Activated B cell treated with CpG ODN at 0.5 μM for 24 hours (primary cell): Measurements from ENCODE around the gene UQCC2. TPM values are rescaled to one million over a fixed set of nuclear protein-coding genes. Genes with fewer than 3 reads are reported as not detected.

Experiments
- ATAC-seq: fragments of 200-7000 bp; cut with Tn5 transposase; one replicate; pipeline ENCODE4 v1.10.0; 2021; ENCODE audit warnings: low read depth, mild to moderate bottlenecking, moderate library complexity
- CTCF ChIA-PET: fragments of 350-600 bp; sonication (Branson Sonifier 250); formaldehyde crosslinking; loops from one replicate; lab custom pipeline; 2021; ENCODE audit warnings: antibody characterized with exemption; lab: Charles Lee
- POLR2A ChIA-PET: fragments of 350-600 bp; sonication (Branson Sonifier 250); formaldehyde crosslinking; loops from one replicate; lab custom pipeline; 2021; ENCODE audit warnings: antibody characterized with exemption; lab: Charles Lee
- DNase-seq: peaks from one replicate; pipeline ENCODE4 v3.0.0; 2022
- H3K27ac Mint-ChIP-seq: one replicate; pipeline ENCODE4 v1.8.0; 2020; ENCODE audit warnings: mixed read lengths
- H3K27me3 Mint-ChIP-seq: one replicate; pipeline ENCODE4 v1.8.0; 2021; ENCODE audit warnings: mixed read lengths
- H3K36me3 Mint-ChIP-seq: one replicate; pipeline ENCODE4 v1.8.0; 2021; ENCODE audit warnings: low read depth, mixed read lengths
- H3K4me1 Mint-ChIP-seq: one replicate; pipeline ENCODE4 v1.8.0; 2021; ENCODE audit warnings: mixed read lengths
- H3K4me3 Mint-ChIP-seq: one replicate; pipeline ENCODE4 v1.8.0; 2020; ENCODE audit warnings: mild to moderate bottlenecking, mixed read lengths
- H3K9me3 Mint-ChIP-seq: one replicate; pipeline ENCODE4 v1.8.0; 2020; ENCODE audit warnings: mixed read lengths
- intact Hi-C: fragments of 100-400 bp; cut with micrococcal nuclease; formaldehyde crosslinking; loops from one replicate; pipeline ENCODE4 v1.15.1; 2024
- total RNA-seq: library from RNA; stranded (reverse); gene quantifications from 2 replicates; pipeline ENCODE4 v1.2.3, GENCODE V29; 2022
- TF ChIP-seq, protein P1 (sequence below): fragments of 200-600 bp; IDR thresholded peaks from one replicate; pipeline ENCODE4 v1.8.0; 2022; ENCODE audit warnings: antibody characterized with exemption, mild to moderate bottlenecking

UQCC2 gene
- total RNA-seq, 1 donor from 2014 or later = 26.2 TPM

DNA sequence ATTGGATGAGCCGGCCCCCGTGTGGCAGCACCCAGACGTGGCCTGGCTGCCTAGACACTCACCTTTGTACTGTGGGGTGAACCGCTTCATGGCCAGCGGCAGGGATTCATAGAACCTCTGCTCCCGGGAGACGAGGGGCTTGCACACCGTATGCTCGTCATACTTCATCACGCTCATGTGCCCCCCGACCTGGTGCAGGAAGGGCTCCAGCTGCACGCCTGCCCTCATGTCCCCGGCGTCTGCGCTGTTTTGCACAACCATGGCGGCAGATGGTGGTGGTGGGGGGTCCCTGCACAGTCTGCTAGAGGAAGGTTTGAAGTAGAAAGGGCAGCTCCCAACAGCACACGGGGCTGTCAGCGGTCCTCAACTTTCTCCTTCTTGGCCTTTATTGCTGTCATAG lies 23.7 kb upstream of the UQCC2 start:
- CTCF ChIA-PET = no interaction called here
- Mint-ChIP-seq H3K36me3 (no peaks in the 10 kb centered on the region), H3K4me1 (no peaks in the 10 kb centered on the region), H3K9me3 (no peaks in the 10 kb centered on the region), H3K27ac (no peak overlapping the region), H3K4me3 (no peak overlapping the region), H3K27me3 (no peaks in the 10 kb centered on the region)
- DNase-seq = no peak
- POLR2A ChIA-PET = no interaction called here
- ATAC-seq = no peak
- intact Hi-C loops = no loop called here
- TF ChIP-seq, protein P1, sequence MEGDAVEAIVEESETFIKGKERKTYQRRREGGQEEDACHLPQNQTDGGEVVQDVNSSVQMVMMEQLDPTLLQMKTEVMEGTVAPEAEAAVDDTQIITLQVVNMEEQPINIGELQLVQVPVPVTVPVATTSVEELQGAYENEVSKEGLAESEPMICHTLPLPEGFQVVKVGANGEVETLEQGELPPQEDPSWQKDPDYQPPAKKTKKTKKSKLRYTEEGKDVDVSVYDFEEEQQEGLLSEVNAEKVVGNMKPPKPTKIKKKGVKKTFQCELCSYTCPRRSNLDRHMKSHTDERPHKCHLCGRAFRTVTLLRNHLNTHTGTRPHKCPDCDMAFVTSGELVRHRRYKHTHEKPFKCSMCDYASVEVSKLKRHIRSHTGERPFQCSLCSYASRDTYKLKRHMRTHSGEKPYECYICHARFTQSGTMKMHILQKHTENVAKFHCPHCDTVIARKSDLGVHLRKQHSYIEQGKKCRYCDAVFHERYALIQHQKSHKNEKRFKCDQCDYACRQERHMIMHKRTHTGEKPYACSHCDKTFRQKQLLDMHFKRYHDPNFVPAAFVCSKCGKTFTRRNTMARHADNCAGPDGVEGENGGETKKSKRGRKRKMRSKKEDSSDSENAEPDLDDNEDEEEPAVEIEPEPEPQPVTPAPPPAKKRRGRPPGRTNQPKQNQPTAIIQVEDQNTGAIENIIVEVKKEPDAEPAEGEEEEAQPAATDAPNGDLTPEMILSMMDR = no peak

- intact Hi-C loops = no loop called here
- Mint-ChIP-seq H3K36me3 (no peaks in the 10 kb centered on the region), H3K27me3 (peaks cover under 1% of the 10 kb centered on the region), H3K4me3 (no peak overlapping the region), H3K4me1 (no peaks in the 10 kb centered on the region), H3K27ac (no peak overlapping the region), H3K9me3 (no peaks in the 10 kb centered on the region)
- CTCF ChIA-PET = no interaction called here
- TF ChIP-seq, protein P1 = no peak
- ATAC-seq (no peak), DNase-seq (no peak)
- POLR2A ChIA-PET = no interaction called here
Measured at GRCh38 chr6:33733709-33734007, 22.2 kb upstream of the UQCC2 start.

GRCh38 chr6:33732817-33733708 lies 21.6 kb upstream of the UQCC2 start:
- Mint-ChIP-seq H3K4me1 (no peaks in the 10 kb centered on the region), H3K27me3 (peaks cover 3% of the 10 kb centered on the region), H3K9me3 (no peaks in the 10 kb centered on the region), H3K4me3 (no peak overlapping the region), H3K27ac (no peak overlapping the region), H3K36me3 (no peaks in the 10 kb centered on the region)
- ChIA-PET CTCF (no interaction called here), POLR2A (no interaction called here)
- DNase-seq (no peak), ATAC-seq (no peak)
- intact Hi-C loops = no loop called here
- TF ChIP-seq, protein P1 = no peak

- Mint-ChIP-seq H3K27me3 (peaks cover 3% of the 10 kb centered on the region), H3K4me3 (no peak overlapping the region), H3K9me3 (no peaks in the 10 kb centered on the region), H3K27ac (no peak overlapping the region), H3K4me1 (peaks cover 4% of the 10 kb centered on the region), H3K36me3 (no peaks in the 10 kb centered on the region)
- intact Hi-C loops = no loop called here
- ATAC-seq (no peak), DNase-seq (no peak)
- TF ChIP-seq, protein P1 = no peak
- CTCF ChIA-PET = interaction anchor here (0.5 kb wide), 1 partner anchor 706 kb away, joined by 3 read pairs; no protein-coding TSS in a partner anchor
- POLR2A ChIA-PET = no interaction called here
Measured at GRCh38 chr6:33732385-33732784, 20.9 kb upstream of the UQCC2 start.

DNA sequence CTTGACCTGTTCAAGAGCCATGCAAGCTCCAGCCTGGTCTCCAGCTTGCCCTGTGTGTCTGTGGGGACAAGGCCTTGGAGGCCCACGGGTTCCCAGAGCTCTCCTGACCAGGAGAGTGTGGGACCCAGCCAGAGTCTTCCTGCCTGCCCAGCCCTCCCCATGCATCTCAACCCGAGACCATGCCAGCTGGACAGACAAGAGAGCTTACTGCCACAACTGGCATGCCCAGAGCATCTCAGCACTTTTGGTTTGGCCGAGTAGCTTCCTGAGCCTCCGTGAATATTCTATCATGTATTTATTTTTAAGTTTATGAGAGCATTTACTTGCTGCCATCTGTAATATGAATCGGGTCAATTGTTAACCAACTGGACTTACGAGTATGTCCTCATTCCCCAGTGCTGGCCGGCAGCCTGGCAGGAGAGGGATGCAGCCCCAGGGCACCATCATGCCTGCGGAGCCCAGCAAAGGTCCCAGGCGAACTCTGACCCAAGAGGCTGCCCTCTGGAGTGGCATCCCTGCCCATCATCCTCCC lies 20.3 kb upstream of the UQCC2 start:
- peaks cover 3% of the 10 kb centered on the region for H3K27me3 Mint-ChIP-seq
- H3K36me3 Mint-ChIP-seq = no peaks in the 10 kb centered on the region
- TF ChIP-seq, protein P1 = no peak
- POLR2A ChIA-PET = no interaction called here
- DNase-seq (no peak), ATAC-seq (no peak)
- H3K9me3 Mint-ChIP-seq = no peaks in the 10 kb centered on the region
- H3K27ac Mint-ChIP-seq = no peak overlapping the region
- H3K4me3 Mint-ChIP-seq = no peak overlapping the region
- intact Hi-C loops = no loop called here
- CTCF ChIA-PET = interaction anchor here (0.5 kb wide), 1 partner anchor 707 kb away, joined by 3 read pairs; no protein-coding TSS in a partner anchor
- H3K4me1 Mint-ChIP-seq = peaks cover 6% of the 10 kb centered on the region
